ENCODE measurements around the gene PRR18. TPM values are rescaled to one million over a fixed set of nuclear protein-coding genes. Genes with fewer than 3 reads are reported as not detected.

Gene PRR18
- total and polyA plus RNA-seq, 4 donors = 0.33 to 2.9 (median 0.87) TPM

DNA sequence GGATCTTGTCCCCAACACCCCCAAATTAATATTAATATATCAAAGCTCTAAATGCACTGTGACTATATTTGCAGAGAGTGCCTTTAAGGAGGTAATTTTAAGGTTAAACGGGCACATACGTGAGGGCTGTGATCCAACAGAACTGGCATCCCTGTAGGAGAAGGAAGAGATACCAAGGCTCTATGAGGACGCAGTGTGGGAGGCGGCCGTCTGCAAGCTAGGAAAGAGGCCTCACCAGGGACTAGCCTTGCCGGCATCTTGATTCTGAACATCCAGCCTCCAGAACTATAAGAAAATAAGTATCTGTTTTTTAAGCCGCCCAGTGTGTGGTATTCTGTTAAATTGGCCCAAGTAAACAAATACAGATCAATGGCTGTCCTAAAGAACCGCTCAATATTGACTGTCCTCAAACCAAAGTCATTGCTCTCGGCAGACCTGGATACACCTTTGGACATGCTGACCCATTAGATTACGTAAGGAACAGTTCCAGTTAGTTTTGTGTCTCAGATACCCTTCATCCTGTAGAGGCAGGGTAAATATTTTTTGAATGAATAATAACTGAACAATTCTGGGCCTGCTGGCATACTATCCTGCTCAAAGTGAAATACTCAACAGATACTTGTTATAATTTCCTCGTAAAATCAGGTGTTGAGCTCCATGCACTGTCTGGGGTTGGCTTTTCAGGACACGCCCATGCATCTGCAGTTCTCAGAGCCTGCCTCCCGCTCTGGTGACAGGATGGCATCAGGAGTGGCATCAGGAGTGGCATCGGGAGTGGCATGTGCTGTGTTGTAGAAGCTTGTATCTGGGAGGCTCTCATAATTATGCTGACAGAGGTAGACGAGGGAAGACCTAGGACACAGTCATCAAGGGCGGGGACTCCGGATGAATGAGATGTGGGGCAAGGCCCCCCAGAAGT is 6.3 kb downstream of the PRR18 start:
- H3K27me3 ChIP-seq (ENCODE audit: control insufficient read depth in 3 of 3, insufficient read depth in 3 of 3, low read length in 2 of 3) = peaks cover 8 to 35% (median 28%) of the 10 kb centered on the region in 3 donors
- no peak overlapping the region for H3K4me3 ChIP-seq
- H3K36me3 ChIP-seq (ENCODE audit: control insufficient read depth in 4 of 4, insufficient read depth in 4 of 4, low read length in 4 of 4) = no peaks in the 10 kb centered on the region
- WGBS, 2 donors = 89 to 94% methylated on average over 17 of the region's 17 CpGs
- H3K4me1 ChIP-seq (ENCODE audit: control insufficient read depth in 5 of 5, insufficient read depth in 5 of 5, low read length in 5 of 5) = peaks cover 0 to 3% (median 0%) of the 10 kb centered on the region in 5 donors
- no peak overlapping the region for H3K9ac ChIP-seq (ENCODE audit: insufficient read depth in 1 of 2, low read length in 2 of 2)
- no peak for DNase-seq
- TF ChIP-seq CTCF (IDR thresholded peaks at IDR 0.05; ENCODE audit: control extremely low read depth, extremely low read depth) = no peak
- H3K9me3 ChIP-seq (ENCODE audit: control insufficient read depth in 4 of 4, insufficient read depth in 3 of 4, low read length in 3 of 4) = peaks cover 0 to 8% (median 0%) of the 10 kb centered on the region in 4 donors
- ATAC-seq (ENCODE audit: insufficient read depth, low FRiP score) = no peak
- H3K27ac ChIP-seq (ENCODE audit: low read depth in 1 of 2, low read length in 1 of 2) = no peak overlapping the region

DNA sequence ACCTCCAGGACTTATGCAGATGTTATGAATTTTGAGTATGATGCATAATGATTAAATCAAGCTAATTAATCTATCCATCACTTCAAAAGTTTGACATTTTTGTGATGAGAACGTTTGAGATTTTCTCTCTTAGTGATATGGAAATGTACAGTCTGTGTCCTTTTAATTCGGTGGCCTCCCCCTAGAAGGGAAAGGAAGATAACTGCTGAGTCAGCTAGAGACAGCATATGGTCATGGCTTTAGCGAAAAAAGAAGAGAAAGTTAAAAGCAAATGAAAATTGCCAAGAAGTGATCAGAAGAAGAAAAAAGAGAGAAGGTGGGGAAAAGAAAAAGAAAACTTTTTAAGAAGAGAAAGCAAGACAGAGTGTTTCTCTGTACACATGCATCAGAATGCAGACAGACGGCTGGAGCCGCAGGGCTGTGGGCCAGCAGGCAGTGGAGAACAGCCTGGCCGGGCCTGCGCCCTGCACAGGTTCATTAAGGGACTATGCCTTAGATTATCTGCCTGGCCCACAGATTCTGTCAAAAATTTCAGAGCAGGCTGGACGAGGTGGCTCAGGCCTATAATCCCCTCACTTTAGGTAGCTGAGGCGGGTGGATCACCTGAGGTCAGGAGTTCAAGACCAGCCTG is 7.7 kb downstream of the PRR18 start:
- Histone ChIP-seq H3K36me3 (ENCODE audit: control insufficient read depth in 4 of 4, insufficient read depth in 4 of 4, low read length in 4 of 4) (no peaks in the 10 kb centered on the region), H3K4me3 (no peak overlapping the region), H3K27ac (ENCODE audit: low read depth in 1 of 2, low read length in 1 of 2) (no peak overlapping the region), H3K9me3 (ENCODE audit: control insufficient read depth in 4 of 4, insufficient read depth in 3 of 4, low read length in 3 of 4) (peaks cover 0 to 6% (median 0%) of the 10 kb centered on the region in 4 donors), H3K27me3 (ENCODE audit: control insufficient read depth in 3 of 3, insufficient read depth in 3 of 3, low read length in 2 of 3) (peaks cover 4 to 21% (median 15%) of the 10 kb centered on the region in 3 donors), H3K4me1 (ENCODE audit: control insufficient read depth in 5 of 5, insufficient read depth in 5 of 5, low read length in 5 of 5) (no peaks in the 10 kb centered on the region), H3K9ac (ENCODE audit: insufficient read depth in 1 of 2, low read length in 2 of 2) (no peak overlapping the region)
- DNase-seq = no peak
- ATAC-seq (ENCODE audit: insufficient read depth, low FRiP score) = no peak
- TF ChIP-seq CTCF (IDR thresholded peaks at IDR 0.05; ENCODE audit: control extremely low read depth, extremely low read depth) = no peak
- 86 to 92% methylated on average over 9 of the region's 9 CpGs for WGBS, 2 donors

DNA sequence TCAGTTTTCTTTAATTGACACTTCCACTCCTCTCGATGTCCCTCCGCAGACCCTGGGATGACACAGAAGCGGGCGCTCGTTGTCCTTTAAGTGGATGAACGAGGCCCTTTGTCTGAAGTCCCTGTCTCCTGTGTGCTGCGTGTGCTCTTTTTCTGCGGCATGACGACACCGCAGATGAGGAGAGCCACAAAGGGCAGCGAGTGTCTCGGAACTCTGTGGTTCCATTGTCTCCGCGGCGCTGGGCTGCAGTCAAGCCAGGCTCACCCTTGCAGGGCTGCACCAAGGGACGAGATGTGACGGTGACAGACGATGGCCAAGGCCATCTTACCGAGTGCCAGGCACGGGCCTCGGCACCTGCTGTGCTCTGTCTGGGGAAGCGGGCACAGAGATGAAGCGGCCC is 10.6 kb downstream of the PRR18 start:
- H3K4me3 ChIP-seq = no peak overlapping the region
- DNase-seq (no peak), ATAC-seq (ENCODE audit: insufficient read depth, low FRiP score) (no peak)
- peaks cover 0 to 6% (median 0%) of the 10 kb centered on the region in 4 donors for H3K9me3 ChIP-seq (ENCODE audit: control insufficient read depth in 4 of 4, insufficient read depth in 3 of 4, low read length in 3 of 4)
- H3K27me3 ChIP-seq (ENCODE audit: control insufficient read depth in 3 of 3, insufficient read depth in 3 of 3, low read length in 2 of 3) = peaks cover 1 to 5% (median 2%) of the 10 kb centered on the region in 3 donors
- TF ChIP-seq CTCF (IDR thresholded peaks at IDR 0.05; ENCODE audit: control extremely low read depth, extremely low read depth) = no peak
- no peak overlapping the region for H3K9ac ChIP-seq (ENCODE audit: insufficient read depth in 1 of 2, low read length in 2 of 2)
- no peak overlapping the region for H3K27ac ChIP-seq (ENCODE audit: low read depth in 1 of 2, low read length in 1 of 2)
- no peaks in the 10 kb centered on the region for H3K4me1 ChIP-seq (ENCODE audit: control insufficient read depth in 5 of 5, insufficient read depth in 5 of 5, low read length in 5 of 5)
- WGBS, 2 donors = 94 to 96% methylated on average over 23 of the region's 23 CpGs
- no peaks in the 10 kb centered on the region for H3K36me3 ChIP-seq (ENCODE audit: control insufficient read depth in 4 of 4, insufficient read depth in 4 of 4, low read length in 4 of 4)
